HCT116 (cell line): ENCODE results near the gene NKX6-1.

Experiments
- CEBPB ChIP-seq: IDR thresholded peaks from 2 replicates; pipeline ENCODE4 v1.6.1; 2012; ENCODE audit warnings: low read depth
- EGR1 ChIP-seq: IDR thresholded peaks from 2 replicates; pipeline ENCODE4 v1.6.1; 2012; ENCODE audit warnings: low read depth
- EZH2 ChIP-seq: fragments of 200-600 bp; sonication (generic); IDR thresholded peaks from 2 replicates; pipeline ENCODE4 v1.6.1; 2017; ENCODE audit warnings: antibody characterized with exemption, mixed run types
- EZH2phosphoT487 ChIP-seq: fragments of 200-600 bp; IDR thresholded peaks from 2 replicates; pipeline ENCODE4 v1.6.1; 2018; ENCODE audit warnings: antibody characterized with exemption, borderline replicate concordance
- MAX ChIP-seq: IDR thresholded peaks from 2 replicates; pipeline ENCODE4 v1.6.1; 2012
- POLR2A ChIP-seq: IDR thresholded peaks from 2 replicates; pipeline ENCODE4 v1.7.0; 2011; ENCODE audit warnings: borderline replicate concordance; ENCODE audit not compliant: insufficient read depth, insufficient read length; ENCODE audit errors: extremely low read depth
- POLR2AphosphoS5 ChIP-seq: IDR thresholded peaks from 2 replicates; pipeline ENCODE4 v1.6.1; 2011; ENCODE audit warnings: mild to moderate bottlenecking, low read depth, low read length, moderate library complexity
- RAD21 ChIP-seq: IDR thresholded peaks from 2 replicates; pipeline ENCODE4 v1.6.1; 2012; ENCODE audit warnings: low read depth, mild to moderate bottlenecking
- SRF ChIP-seq: IDR thresholded peaks from 2 replicates; pipeline ENCODE4 v1.6.1; 2012; ENCODE audit warnings: low read depth
- YY1 ChIP-seq: IDR thresholded peaks from 2 replicates; pipeline ENCODE4 v1.6.1; 2011; ENCODE audit warnings: low read length, low read depth, moderate library complexity, mild to moderate bottlenecking; ENCODE audit not compliant: insufficient replicate concordance; ENCODE audit errors: extremely low read depth
- ZFX ChIP-seq: fragments of 450-650 bp; IDR thresholded peaks from 2 replicates; pipeline ENCODE4 v1.6.1; 2017
- TF ChIP-seq, protein P1 (sequence below), 3 experiments: fragments of 200-600 bp in 1 of 3; sonication (generic) in 1 of 3; IDR thresholded peaks in 2 of 3; conservative IDR thresholded peaks in 1 of 3; 2 replicates each; pipeline ENCODE4 v1.5.1; 2012 to 2017; ENCODE audit warnings: low read depth in 2 of 3, low read length in 2 of 3, antibody characterized with exemption in 1 of 3, borderline replicate concordance in 1 of 3, control low read depth in 1 of 3, mild to moderate bottlenecking in 1 of 3, mixed read lengths in 1 of 3, mixed run types in 1 of 3, moderate library complexity in 1 of 3; ENCODE audit not compliant: insufficient read depth in 1 of 3
- TF ChIP-seq, protein P2 (sequence below): IDR thresholded peaks from 2 replicates; pipeline ENCODE4 v1.6.1; 2012; ENCODE audit warnings: low read depth
- TF ChIP-seq, protein P3 (sequence below): IDR thresholded peaks from 2 replicates; pipeline ENCODE4 v1.6.1; 2012

GRCh38 chr4:84491481-84491880, 7.6 kb downstream of the NKX6-1 start:
- TF ChIP-seq EZH2phosphoT487 (no peak), MAX (no peak), YY1 (no peak), POLR2A (no peak), EGR1 (no peak), POLR2AphosphoS5 (no peak), EZH2 (no peak), RAD21 (no peak), CEBPB (no peak), SRF (no peak), ZFX (no peak)
- TF ChIP-seq, protein P1, sequence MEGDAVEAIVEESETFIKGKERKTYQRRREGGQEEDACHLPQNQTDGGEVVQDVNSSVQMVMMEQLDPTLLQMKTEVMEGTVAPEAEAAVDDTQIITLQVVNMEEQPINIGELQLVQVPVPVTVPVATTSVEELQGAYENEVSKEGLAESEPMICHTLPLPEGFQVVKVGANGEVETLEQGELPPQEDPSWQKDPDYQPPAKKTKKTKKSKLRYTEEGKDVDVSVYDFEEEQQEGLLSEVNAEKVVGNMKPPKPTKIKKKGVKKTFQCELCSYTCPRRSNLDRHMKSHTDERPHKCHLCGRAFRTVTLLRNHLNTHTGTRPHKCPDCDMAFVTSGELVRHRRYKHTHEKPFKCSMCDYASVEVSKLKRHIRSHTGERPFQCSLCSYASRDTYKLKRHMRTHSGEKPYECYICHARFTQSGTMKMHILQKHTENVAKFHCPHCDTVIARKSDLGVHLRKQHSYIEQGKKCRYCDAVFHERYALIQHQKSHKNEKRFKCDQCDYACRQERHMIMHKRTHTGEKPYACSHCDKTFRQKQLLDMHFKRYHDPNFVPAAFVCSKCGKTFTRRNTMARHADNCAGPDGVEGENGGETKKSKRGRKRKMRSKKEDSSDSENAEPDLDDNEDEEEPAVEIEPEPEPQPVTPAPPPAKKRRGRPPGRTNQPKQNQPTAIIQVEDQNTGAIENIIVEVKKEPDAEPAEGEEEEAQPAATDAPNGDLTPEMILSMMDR (IDR thresholded peaks at IDR 0.05 in 2 of 3, conservative IDR thresholded peaks at IDR 0.05 in 1 of 3; ENCODE audit: borderline replicate concordance in 1 of 3, insufficient read depth in 1 of 3, low read depth in 2 of 3, low read length in 2 of 3), result no peak
- TF ChIP-seq, protein P2, sequence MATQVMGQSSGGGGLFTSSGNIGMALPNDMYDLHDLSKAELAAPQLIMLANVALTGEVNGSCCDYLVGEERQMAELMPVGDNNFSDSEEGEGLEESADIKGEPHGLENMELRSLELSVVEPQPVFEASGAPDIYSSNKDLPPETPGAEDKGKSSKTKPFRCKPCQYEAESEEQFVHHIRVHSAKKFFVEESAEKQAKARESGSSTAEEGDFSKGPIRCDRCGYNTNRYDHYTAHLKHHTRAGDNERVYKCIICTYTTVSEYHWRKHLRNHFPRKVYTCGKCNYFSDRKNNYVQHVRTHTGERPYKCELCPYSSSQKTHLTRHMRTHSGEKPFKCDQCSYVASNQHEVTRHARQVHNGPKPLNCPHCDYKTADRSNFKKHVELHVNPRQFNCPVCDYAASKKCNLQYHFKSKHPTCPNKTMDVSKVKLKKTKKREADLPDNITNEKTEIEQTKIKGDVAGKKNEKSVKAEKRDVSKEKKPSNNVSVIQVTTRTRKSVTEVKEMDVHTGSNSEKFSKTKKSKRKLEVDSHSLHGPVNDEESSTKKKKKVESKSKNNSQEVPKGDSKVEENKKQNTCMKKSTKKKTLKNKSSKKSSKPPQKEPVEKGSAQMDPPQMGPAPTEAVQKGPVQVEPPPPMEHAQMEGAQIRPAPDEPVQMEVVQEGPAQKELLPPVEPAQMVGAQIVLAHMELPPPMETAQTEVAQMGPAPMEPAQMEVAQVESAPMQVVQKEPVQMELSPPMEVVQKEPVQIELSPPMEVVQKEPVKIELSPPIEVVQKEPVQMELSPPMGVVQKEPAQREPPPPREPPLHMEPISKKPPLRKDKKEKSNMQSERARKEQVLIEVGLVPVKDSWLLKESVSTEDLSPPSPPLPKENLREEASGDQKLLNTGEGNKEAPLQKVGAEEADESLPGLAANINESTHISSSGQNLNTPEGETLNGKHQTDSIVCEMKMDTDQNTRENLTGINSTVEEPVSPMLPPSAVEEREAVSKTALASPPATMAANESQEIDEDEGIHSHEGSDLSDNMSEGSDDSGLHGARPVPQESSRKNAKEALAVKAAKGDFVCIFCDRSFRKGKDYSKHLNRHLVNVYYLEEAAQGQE, result no peak
- TF ChIP-seq, protein P3, sequence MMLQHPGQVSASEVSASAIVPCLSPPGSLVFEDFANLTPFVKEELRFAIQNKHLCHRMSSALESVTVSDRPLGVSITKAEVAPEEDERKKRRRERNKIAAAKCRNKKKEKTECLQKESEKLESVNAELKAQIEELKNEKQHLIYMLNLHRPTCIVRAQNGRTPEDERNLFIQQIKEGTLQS, result no peak
